Stimulated activated CD4-positive, alpha-beta T cell treated with anti-CD3 and anti-CD28 coated beads, Interleukin-4, amount 100 ng/mL, for 24 hours (primary cell): Measurements from ENCODE around the gene NXN.
A peak's percentile ranks its signal among the peaks of the same experiment; 100 is the strongest.
"Not testable (repeated sequence)": the region's sequence is repeated elsewhere in the genome, so short reads cannot be mapped to it uniquely, and the experiment has no call there.

Source experiments
- DNase-seq: peaks from one replicate; pipeline ENCODE4 v3.0.0-alpha.2; 2020

The NXN gene

GRCh38 chr17:915538-916201 lies 63.9 kb downstream of the NXN start:
- DNase-seq, result no peak

GRCh38 chr17:914561-914960 lies 65.0 kb downstream of the NXN start:
- DNase-seq, result no peak

- DNase-seq, result no peak
These were observed 66.4 kb downstream of the NXN start for GRCh38 chr17:913207-913606.

- no peak for DNase-seq
These were observed 69.8 kb downstream of the NXN start for GRCh38 chr17:909642-910323.

GRCh38 chr17:907725-908124 lies 71.9 kb downstream of the NXN start:
- DNase-seq, result no peak

- DNase-seq, result not testable (repeated sequence)
These were observed 73.9 kb downstream of the NXN start for GRCh38 chr17:905708-906107.

GRCh38 chr17:903691-904481 lies 75.7 kb downstream of the NXN start:
- DNase-seq, result no peak

- no peak for DNase-seq
These were observed 77.1 kb downstream of the NXN start for GRCh38 chr17:902463-902862.

- no peak for DNase-seq
These were observed 77.6 kb downstream of the NXN start for GRCh38 chr17:901964-902363.

- DNase-seq, result no peak
These were observed 78.2 kb downstream of the NXN start for GRCh38 chr17:901191-901950.

GRCh38 chr17:900336-900934 lies 79.1 kb downstream of the NXN start:
- DNase-seq, result no peak

GRCh38 chr17:897970-898619 lies 81.5 kb downstream of the NXN start:
- DNase-seq, result no peak

- no peak for DNase-seq
These were observed 82.5 kb downstream of the NXN start for GRCh38 chr17:896953-897661.

GRCh38 chr17:896454-896853 lies 83.1 kb downstream of the NXN start:
- no peak for DNase-seq

- DNase-seq, result no peak
These were observed 86.6 kb downstream of the NXN start for GRCh38 chr17:892958-893357.

GRCh38 chr17:888998-889441 lies 90.6 kb downstream of the NXN start:
- peak; percentile 12 for DNase-seq

- no peak for DNase-seq
These were observed 91.9 kb downstream of the NXN start for GRCh38 chr17:887551-888209.

- DNase-seq, result no peak
These were observed 93.5 kb downstream of the NXN start for GRCh38 chr17:885971-886571.

- DNase-seq, result no peak
These were observed 96.0 kb downstream of the NXN start for GRCh38 chr17:883586-883962.

GRCh38 chr17:882827-883585 lies 96.6 kb downstream of the NXN start:
- no peak for DNase-seq
